ENCODE measurements around the gene HEXB. TPM values are rescaled to one million over a fixed set of nuclear protein-coding genes. Genes with fewer than 3 reads are reported as not detected.

The HEXB gene
- total RNA-seq, 1 experiment from 2014 or later = 60.9 TPM

GRCh38 chr5:74766418-74766848 lies 81.4 kb downstream of the HEXB start:
- CTCF ChIA-PET = interaction anchor here (0.5 to 1.5 kb wide), 6 partner anchors 9 to 154 kb away, joined by 3 to 4 read pairs (median 3); partner anchors contain the start of gene FAM169A
- peaks cover 16% of the 10 kb centered on the region for H3K4me1 Mint-ChIP-seq

GRCh38 chr5:74766849-74767578 lies 82.0 kb downstream of the HEXB start, which contains the start of the genes GFM2 and NSA2:
GFM2 (minus strand) TSS chr5:74767117; CDS start chr5:74763742, 3,375 bp downstream.
NSA2 (plus strand) TSS chr5:74767249; CDS start chr5:74767361, 112 bp downstream.
- ChIA-PET CTCF (interaction anchor here (0.5 to 1.5 kb wide), 5 partner anchors 9 to 152 kb away, joined by 3 to 4 read pairs (median 3); partner anchors contain the start of gene FAM169A), POLR2A (interaction anchor here (0.5 to 1.5 kb wide), 2 partner anchors 100 to 1180 kb away, joined by 3 to 5 read pairs; no protein-coding TSS in a partner anchor)
- Mint-ChIP-seq H3K4me1 (peaks cover 16% of the 10 kb centered on the region), H3K9me3 (no peaks in the 10 kb centered on the region), H3K27ac (peak within 1 kb of the TSS; percentile 88), H3K36me3 (peaks cover 26% of the 10 kb centered on the region), H3K27me3 (ENCODE audit: low read depth) (no peaks in the 10 kb centered on the region), H3K4me3 (peak within 1 kb of the TSS; percentile 100)
- DNase-seq (ENCODE audit: low spot score) (peak; percentile 93), ATAC-seq (peak; percentile 94)
- TF ChIP-seq GABPB1 (CRISPR knock-in tag; IDR thresholded peaks at IDR 0.05) = peak; percentile 94
- no peak for TF ChIP-seq SOX15 (CRISPR knock-in tag; IDR thresholded peaks at IDR 0.05)
- TF ChIP-seq SMAD3 (CRISPR knock-in tag; IDR thresholded peaks at IDR 0.05; ENCODE audit: borderline replicate concordance) = no peak
- no peak for TF ChIP-seq ZNF396 (CRISPR knock-in tag; IDR thresholded peaks at IDR 0.05; ENCODE audit: borderline replicate concordance)
- TF ChIP-seq TEAD4 (CRISPR knock-in tag; IDR thresholded peaks at IDR 0.05) = no peak
- TF ChIP-seq ZBTB21 (CRISPR knock-in tag; IDR thresholded peaks at IDR 0.05; ENCODE audit: borderline replicate concordance) = no peak
- TF ChIP-seq, protein P1, sequence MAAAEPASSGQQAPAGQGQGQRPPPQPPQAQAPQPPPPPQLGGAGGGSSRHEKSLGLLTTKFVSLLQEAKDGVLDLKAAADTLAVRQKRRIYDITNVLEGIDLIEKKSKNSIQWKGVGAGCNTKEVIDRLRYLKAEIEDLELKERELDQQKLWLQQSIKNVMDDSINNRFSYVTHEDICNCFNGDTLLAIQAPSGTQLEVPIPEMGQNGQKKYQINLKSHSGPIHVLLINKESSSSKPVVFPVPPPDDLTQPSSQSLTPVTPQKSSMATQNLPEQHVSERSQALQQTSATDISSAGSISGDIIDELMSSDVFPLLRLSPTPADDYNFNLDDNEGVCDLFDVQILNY (CRISPR knock-in tag; IDR thresholded peaks at IDR 0.05) = no peak
- TF ChIP-seq, protein P2, sequence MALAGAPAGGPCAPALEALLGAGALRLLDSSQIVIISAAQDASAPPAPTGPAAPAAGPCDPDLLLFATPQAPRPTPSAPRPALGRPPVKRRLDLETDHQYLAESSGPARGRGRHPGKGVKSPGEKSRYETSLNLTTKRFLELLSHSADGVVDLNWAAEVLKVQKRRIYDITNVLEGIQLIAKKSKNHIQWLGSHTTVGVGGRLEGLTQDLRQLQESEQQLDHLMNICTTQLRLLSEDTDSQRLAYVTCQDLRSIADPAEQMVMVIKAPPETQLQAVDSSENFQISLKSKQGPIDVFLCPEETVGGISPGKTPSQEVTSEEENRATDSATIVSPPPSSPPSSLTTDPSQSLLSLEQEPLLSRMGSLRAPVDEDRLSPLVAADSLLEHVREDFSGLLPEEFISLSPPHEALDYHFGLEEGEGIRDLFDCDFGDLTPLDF (CRISPR knock-in tag; IDR thresholded peaks at IDR 0.05) = no peak
- no peak for TF ChIP-seq CDX4 (CRISPR knock-in tag; IDR thresholded peaks at IDR 0.05; ENCODE audit: borderline replicate concordance)
- TF ChIP-seq ZNF423 (CRISPR knock-in tag; IDR thresholded peaks at IDR 0.05) = no peak
- no peak for TF ChIP-seq ZMAT4 (CRISPR knock-in tag; IDR thresholded peaks at IDR 0.05)
- 0 out of 2 replicates have a peak, but pooled peaks have one; percentile 62 for TF ChIP-seq MYBL2 (CRISPR knock-in tag; IDR thresholded peaks at IDR 0.05)
- TF ChIP-seq ZSCAN18 (CRISPR knock-in tag; IDR thresholded peaks at IDR 0.05) = no peak
- TF ChIP-seq EMX1 (CRISPR knock-in tag; IDR thresholded peaks at IDR 0.05) = no peak
- TF ChIP-seq NFYB (CRISPR knock-in tag; conservative IDR thresholded peaks at IDR 0.05; ENCODE audit: low read depth) = no peak
- TF ChIP-seq GTF2I (CRISPR knock-in tag; conservative IDR thresholded peaks at IDR 0.05) = no peak
- TF ChIP-seq ERG (CRISPR knock-in tag; IDR thresholded peaks at IDR 0.05) = no peak

More at GRCh38 chr5:74766418-74766848, 81.4 kb downstream of the HEXB start:
- TF ChIP-seq CTCF (IDR thresholded peaks at IDR 0.05) (peak; percentile 38; the same call in 1 of the 2 replicates), ZNF416 (CRISPR knock-in tag; IDR thresholded peaks at IDR 0.05) (no peak)
- ATAC-seq (no peak), DNase-seq (ENCODE audit: low spot score) (no peak)
- Mint-ChIP-seq H3K27me3 (ENCODE audit: low read depth) (no peaks in the 10 kb centered on the region), H3K27ac (peak overlapping the region; percentile 88), H3K36me3 (peaks cover 23% of the 10 kb centered on the region), H3K9me3 (no peaks in the 10 kb centered on the region), H3K4me3 (peak overlapping the region; percentile 100)
- POLR2A ChIA-PET = interaction anchor here (0.5 to 1.5 kb wide), 2 partner anchors 101 to 1180 kb away, joined by 3 to 5 read pairs; no protein-coding TSS in a partner anchor
